Breast epithelium (tissue), 3 donors: Measurements from ENCODE around the gene CRIM1.

ENCODE experiments used
- CTCF ChIP-seq, 3 donors: fragments of 450-650 bp; IDR thresholded peaks; one replicate each; pipeline ENCODE4 v1.5.1; 2016 to 2017; ENCODE audit warnings: antibody characterized with exemption in 3 of 3, mild to moderate bottlenecking in 3 of 3, moderate library complexity in 3 of 3
- POLR2A ChIP-seq: fragments of 450-650 bp; IDR thresholded peaks from one replicate; pipeline ENCODE4 v1.6.1; 2016; ENCODE audit warnings: antibody characterized with exemption, mild to moderate bottlenecking, moderate library complexity
- POLR2AphosphoS5 ChIP-seq, 3 donors: sonication (generic); formaldehyde crosslinking; IDR thresholded peaks; one replicate each; pipeline ENCODE4 v1.6.1; 2017; ENCODE audit warnings: antibody characterized with exemption in 3 of 3

DNA sequence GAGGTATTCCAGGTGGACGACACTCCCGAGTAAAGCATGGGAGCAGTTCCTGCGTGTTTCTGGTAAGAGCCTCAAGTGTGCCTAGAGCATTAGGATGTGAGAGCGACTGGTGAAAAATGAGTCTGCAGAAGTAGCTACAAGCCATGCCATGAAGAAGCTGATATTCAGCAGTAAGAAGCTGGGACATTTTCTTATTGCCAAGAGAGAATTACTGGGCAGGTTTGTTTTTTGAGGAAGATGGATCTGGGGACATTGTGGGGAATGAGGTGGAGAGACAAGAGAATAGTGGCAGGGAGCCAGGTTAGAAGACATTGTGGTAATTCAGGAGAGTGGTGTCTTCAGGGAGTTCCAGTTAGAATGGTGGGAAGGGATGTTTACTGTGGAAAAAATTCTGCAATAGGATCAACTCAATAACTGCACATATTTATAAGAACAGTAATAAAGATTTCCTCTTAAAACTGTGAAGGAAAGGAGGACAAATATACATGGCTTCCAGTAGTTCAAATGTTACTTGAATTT, 38.2 kb downstream of the CRIM1 start:
- TF ChIP-seq POLR2A (no peak), CTCF (IDR thresholded peaks at IDR 0.05) (no peak), POLR2AphosphoS5 (IDR thresholded peaks at IDR 0.05) (no peak)
